HUES48 (cell line): ENCODE results near the gene PACSIN1.

Experiments used
- H3K27ac ChIP-seq: one replicate; pipeline ENCODE4 v1.7.0; 2013; ENCODE audit warnings: low read depth, low read length, inconsistent platforms
- H3K27me3 ChIP-seq: 2 replicates; pipeline ENCODE4 v1.6.1; 2013; ENCODE audit warnings: mild to moderate bottlenecking, low read length; ENCODE audit not compliant: control insufficient read depth, insufficient read depth
- H3K36me3 ChIP-seq: 2 replicates; pipeline ENCODE4 v1.6.1; 2013; ENCODE audit warnings: low read length; ENCODE audit not compliant: control insufficient read depth, insufficient read depth
- H3K4me1 ChIP-seq: 2 replicates; pipeline ENCODE4 v1.6.1; 2013; ENCODE audit warnings: mild to moderate bottlenecking, low read length; ENCODE audit not compliant: control insufficient read depth, insufficient read depth
- H3K4me3 ChIP-seq: 2 replicates; pipeline ENCODE4 v1.5.1; 2013; ENCODE audit warnings: mild to moderate bottlenecking, low read depth, low read length
- H3K9ac ChIP-seq: 2 replicates; pipeline ENCODE4 v1.6.1; 2013; ENCODE audit warnings: mild to moderate bottlenecking, low read depth, low read length, moderate library complexity
- H3K9me3 ChIP-seq: 2 replicates; pipeline ENCODE4 v1.6.1; 2013; ENCODE audit warnings: low read length; ENCODE audit not compliant: control insufficient read depth, insufficient read depth

Gene PACSIN1

GRCh38 chr6:34465531-34466241 lies at the start of gene PACSIN1:
Gene PACSIN1, plus strand, starts transcription at chr6:34466076. Its CDS starts 60,230 bp downstream, at chr6:34526306.
- H3K4me3 ChIP-seq = peak within 1 kb of the TSS; percentile 66

GRCh38 chr6:34416877-34417371 lies 49.0 kb upstream of the PACSIN1 start:
- no peak overlapping the region for H3K4me3 ChIP-seq
- no peaks in the 10 kb centered on the region for H3K27me3 ChIP-seq
- peaks cover 61% of the 10 kb centered on the region for H3K36me3 ChIP-seq
- peak overlapping the region; percentile 16 for H3K27ac ChIP-seq
- H3K4me1 ChIP-seq = no peaks in the 10 kb centered on the region
- no peak overlapping the region for H3K9ac ChIP-seq
- H3K9me3 ChIP-seq = no peaks in the 10 kb centered on the region

More at GRCh38 chr6:34465531-34466241, at the start of gene PACSIN1:
- peaks cover 8% of the 10 kb centered on the region; the same call in 1 of the 2 replicates for H3K4me1 ChIP-seq
- H3K36me3 ChIP-seq = no peaks in the 10 kb centered on the region
- H3K27ac ChIP-seq = no peak within 1 kb of the TSS
- H3K27me3 ChIP-seq = peaks cover 7% of the 10 kb centered on the region; the same call in 1 of the 2 replicates
- H3K9me3 ChIP-seq = no peaks in the 10 kb centered on the region
- no peak within 1 kb of the TSS for H3K9ac ChIP-seq

GRCh38 chr6:34418367-34418766 lies 47.5 kb upstream of the PACSIN1 start:
- Histone ChIP-seq H3K9me3 (no peaks in the 10 kb centered on the region), H3K27me3 (no peaks in the 10 kb centered on the region), H3K9ac (no peak overlapping the region), H3K4me3 (no peak overlapping the region), H3K27ac (no peak overlapping the region), H3K36me3 (peaks cover 76% of the 10 kb centered on the region), H3K4me1 (no peaks in the 10 kb centered on the region)

GRCh38 chr6:34423254-34423653 lies 42.6 kb upstream of the PACSIN1 start:
- Histone ChIP-seq H3K4me3 (no peak overlapping the region), H3K27me3 (no peaks in the 10 kb centered on the region), H3K9ac (no peak overlapping the region), H3K36me3 (peaks cover 67% of the 10 kb centered on the region), H3K9me3 (no peaks in the 10 kb centered on the region), H3K27ac (peak overlapping the region; percentile 68), H3K4me1 (peaks cover 10% of the 10 kb centered on the region; the same call in 1 of the 2 replicates)

- peaks cover 10% of the 10 kb centered on the region; the same call in 1 of the 2 replicates for H3K4me1 ChIP-seq
- peak overlapping the region; percentile 97 for H3K9ac ChIP-seq
- peak overlapping the region; percentile 81 for H3K27ac ChIP-seq
- H3K27me3 ChIP-seq = no peaks in the 10 kb centered on the region
- peaks cover 56% of the 10 kb centered on the region for H3K36me3 ChIP-seq
- H3K4me3 ChIP-seq = peak overlapping the region; percentile 89
- H3K9me3 ChIP-seq = no peaks in the 10 kb centered on the region
Observed at GRCh38 chr6:34424200-34425131, 41.4 kb upstream of the PACSIN1 start.

GRCh38 chr6:34425132-34425497 lies 40.8 kb upstream of the PACSIN1 start:
- Histone ChIP-seq H3K9me3 (no peaks in the 10 kb centered on the region; the same call in 1 of the 2 replicates), H3K4me3 (peak overlapping the region; percentile 89), H3K4me1 (peaks cover 10% of the 10 kb centered on the region; the same call in 1 of the 2 replicates), H3K27ac (peak overlapping the region; percentile 81), H3K9ac (peak overlapping the region; percentile 97), H3K36me3 (peaks cover 50% of the 10 kb centered on the region), H3K27me3 (no peaks in the 10 kb centered on the region)

- Histone ChIP-seq H3K9me3 (peaks cover 4% of the 10 kb centered on the region), H3K27ac (peak within 1 kb of the TSS; percentile 81), H3K36me3 (peaks cover 43% of the 10 kb centered on the region)
Observed at GRCh38 chr6:34425498-34426410, 40.1 kb upstream of the PACSIN1 start, which contains the start of gene RPS10. Gene RPS10, minus strand, starts transcription at chr6:34426069. Its CDS starts 848 bp downstream, at chr6:34425221.

GRCh38 chr6:34435916-34436315 lies 30.0 kb upstream of the PACSIN1 start:
- Histone ChIP-seq H3K36me3 (no peaks in the 10 kb centered on the region), H3K4me1 (no peaks in the 10 kb centered on the region), H3K9me3 (peaks cover 13% of the 10 kb centered on the region; the same call in 1 of the 2 replicates), H3K27ac (no peak overlapping the region), H3K27me3 (no peaks in the 10 kb centered on the region), H3K4me3 (no peak overlapping the region), H3K9ac (no peak overlapping the region)

More at GRCh38 chr6:34425498-34426410, 40.1 kb upstream of the PACSIN1 start, which contains the start of gene RPS10:
- Histone ChIP-seq H3K4me1 (peaks cover 10% of the 10 kb centered on the region; the same call in 1 of the 2 replicates), H3K27me3 (no peaks in the 10 kb centered on the region), H3K9ac (peak within 1 kb of the TSS; percentile 97), H3K4me3 (peak within 1 kb of the TSS; percentile 89)

GRCh38 chr6:34436803-34437643 lies 28.9 kb upstream of the PACSIN1 start:
- Histone ChIP-seq H3K27me3 (no peaks in the 10 kb centered on the region), H3K27ac (no peak overlapping the region), H3K9me3 (peaks cover 8% of the 10 kb centered on the region; the same call in 1 of the 2 replicates), H3K4me1 (no peaks in the 10 kb centered on the region), H3K9ac (no peak overlapping the region), H3K4me3 (no peak overlapping the region), H3K36me3 (no peaks in the 10 kb centered on the region)
